ENCODE data around the gene RGL2. TPM values are rescaled to one million over a fixed set of nuclear protein-coding genes. Genes with fewer than 3 reads are reported as not detected.

RGL2 gene
- total RNA-seq, 1 donor = 13.0 TPM

DNA sequence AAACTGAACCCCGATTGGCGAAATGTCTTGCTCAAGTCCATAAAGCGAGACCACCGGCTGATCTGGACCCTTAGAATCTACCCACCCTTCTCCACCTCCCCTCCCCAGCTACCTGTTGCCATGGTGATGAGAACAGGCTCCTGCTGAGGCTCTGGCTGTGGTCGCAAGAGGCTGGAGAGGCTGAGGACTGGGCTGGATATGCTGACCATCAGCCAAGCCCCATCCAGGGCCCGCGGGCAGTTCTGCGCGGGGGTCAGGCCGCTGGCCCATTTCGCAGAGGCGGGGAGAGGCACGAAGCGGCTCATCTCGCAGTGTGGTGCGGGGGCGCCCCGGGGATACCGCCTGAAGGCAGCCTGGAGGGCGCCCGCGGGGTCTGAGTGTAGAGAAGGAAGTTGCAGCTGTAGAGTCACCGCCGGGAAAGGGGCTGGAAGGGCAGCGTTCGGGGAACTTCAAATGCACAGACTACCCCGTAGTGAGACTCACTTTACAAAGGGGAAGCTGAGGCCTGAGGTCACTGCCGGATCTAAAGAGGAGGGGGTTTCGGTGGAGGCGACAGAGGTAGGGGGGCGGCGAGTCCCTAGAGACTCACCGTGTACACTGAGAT is 14.5 kb upstream of the RGL2 start:
- peak; percentile 36 for DNase-seq (ENCODE audit: low read depth)
- TF ChIP-seq, protein P1, sequence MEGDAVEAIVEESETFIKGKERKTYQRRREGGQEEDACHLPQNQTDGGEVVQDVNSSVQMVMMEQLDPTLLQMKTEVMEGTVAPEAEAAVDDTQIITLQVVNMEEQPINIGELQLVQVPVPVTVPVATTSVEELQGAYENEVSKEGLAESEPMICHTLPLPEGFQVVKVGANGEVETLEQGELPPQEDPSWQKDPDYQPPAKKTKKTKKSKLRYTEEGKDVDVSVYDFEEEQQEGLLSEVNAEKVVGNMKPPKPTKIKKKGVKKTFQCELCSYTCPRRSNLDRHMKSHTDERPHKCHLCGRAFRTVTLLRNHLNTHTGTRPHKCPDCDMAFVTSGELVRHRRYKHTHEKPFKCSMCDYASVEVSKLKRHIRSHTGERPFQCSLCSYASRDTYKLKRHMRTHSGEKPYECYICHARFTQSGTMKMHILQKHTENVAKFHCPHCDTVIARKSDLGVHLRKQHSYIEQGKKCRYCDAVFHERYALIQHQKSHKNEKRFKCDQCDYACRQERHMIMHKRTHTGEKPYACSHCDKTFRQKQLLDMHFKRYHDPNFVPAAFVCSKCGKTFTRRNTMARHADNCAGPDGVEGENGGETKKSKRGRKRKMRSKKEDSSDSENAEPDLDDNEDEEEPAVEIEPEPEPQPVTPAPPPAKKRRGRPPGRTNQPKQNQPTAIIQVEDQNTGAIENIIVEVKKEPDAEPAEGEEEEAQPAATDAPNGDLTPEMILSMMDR (IDR thresholded peaks at IDR 0.05; ENCODE audit: insufficient read depth, low read depth, low read length) = no peak

DNA sequence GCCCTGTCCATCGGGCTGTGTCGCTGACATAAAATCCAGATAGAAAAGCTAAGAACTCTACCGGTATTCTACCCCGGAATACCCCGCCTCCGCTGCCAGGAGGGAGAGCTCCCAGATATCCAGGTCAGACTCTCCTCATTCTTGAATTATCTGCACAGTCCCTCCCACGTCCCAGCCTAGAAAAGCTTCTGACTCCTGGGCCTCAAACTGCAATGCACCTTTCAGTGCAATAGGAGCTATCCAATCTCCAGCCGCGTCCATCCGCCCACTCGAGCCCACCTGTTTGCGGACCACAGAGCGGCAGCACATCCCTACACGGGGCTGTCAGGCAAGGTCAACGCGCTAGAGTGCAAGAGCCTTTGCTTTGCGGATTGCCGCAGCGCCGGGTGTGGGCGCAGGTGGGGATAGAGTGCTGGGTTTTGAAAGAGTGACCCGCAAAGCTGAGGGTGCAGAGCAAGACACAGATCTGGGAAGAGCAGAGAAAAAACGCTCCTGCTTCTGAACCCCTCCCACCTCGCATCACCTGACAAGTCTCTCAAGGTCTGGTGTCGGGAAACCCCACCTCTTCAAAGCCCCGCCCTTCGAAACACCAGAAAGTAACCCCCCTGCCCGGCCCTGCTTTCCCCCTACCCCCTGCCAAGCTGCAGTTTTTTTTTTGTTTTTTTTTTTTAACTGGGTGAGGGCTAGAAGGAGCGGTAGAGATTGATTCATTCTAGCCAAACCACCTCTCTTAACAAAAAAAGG is 13.8 kb upstream of the RGL2 start:
- DNase-seq (ENCODE audit: low read depth) = peak; percentile 75
- peak overlapping the region; percentile 75 for H3K4me3 ChIP-seq (ENCODE audit: low read depth, low read length)
- TF ChIP-seq, protein P1 (IDR thresholded peaks at IDR 0.05; ENCODE audit: insufficient read depth, low read depth, low read length) = no peak

More for the DNA sequence above, 14.5 kb upstream of the RGL2 start:
- peak overlapping the region; percentile 75 for H3K4me3 ChIP-seq (ENCODE audit: low read depth, low read length)

DNA sequence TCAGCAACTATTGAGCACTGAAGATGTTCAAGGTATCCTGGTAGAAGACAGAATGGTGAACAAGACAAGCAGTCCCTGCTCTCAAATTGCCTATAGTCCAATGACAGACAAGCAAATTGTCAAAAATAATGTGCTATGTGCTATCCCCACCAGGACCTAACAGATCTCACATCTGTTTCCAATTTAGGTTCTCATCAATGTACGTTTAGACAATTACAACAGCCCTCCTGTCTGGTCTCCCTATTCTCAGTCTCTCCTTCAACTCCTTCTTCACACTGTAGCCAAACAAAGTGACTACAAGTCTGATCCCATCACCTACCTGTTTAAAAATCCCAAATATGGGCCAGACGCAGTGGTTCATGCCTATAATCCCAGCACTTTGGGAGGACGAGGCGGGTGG is 7.6 kb upstream of the RGL2 start:
- TF ChIP-seq, protein P1 (IDR thresholded peaks at IDR 0.05; ENCODE audit: insufficient read depth, low read depth, low read length) = no peak
- no peak overlapping the region for H3K4me3 ChIP-seq (ENCODE audit: low read depth, low read length)
- DNase-seq (ENCODE audit: low read depth) = no peak

DNA sequence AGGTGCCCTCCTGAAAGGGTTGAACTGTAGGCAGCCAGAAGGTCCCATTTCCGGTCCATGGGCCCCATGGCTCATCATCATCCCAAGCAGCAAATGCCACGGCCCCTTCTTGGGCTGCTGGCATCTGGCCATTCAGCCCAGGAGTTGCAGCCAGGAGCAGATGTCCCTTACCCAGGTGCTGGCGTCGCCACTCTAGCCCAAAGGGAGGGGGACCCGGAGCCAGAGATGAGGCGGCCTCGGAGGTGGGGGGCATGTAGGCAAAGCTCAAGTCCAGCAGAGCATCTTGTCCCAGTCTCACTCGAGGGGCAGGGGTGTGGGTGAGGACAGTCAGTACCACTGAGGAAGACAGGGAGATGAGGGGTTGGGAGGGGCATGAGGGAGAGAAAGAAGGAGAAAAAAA is 6.3 kb upstream of the RGL2 start:
- TF ChIP-seq, protein P1 (IDR thresholded peaks at IDR 0.05; ENCODE audit: insufficient read depth, low read depth, low read length) = no peak
- no peak for DNase-seq (ENCODE audit: low read depth)
- H3K4me3 ChIP-seq (ENCODE audit: low read depth, low read length) = no peak overlapping the region

DNA sequence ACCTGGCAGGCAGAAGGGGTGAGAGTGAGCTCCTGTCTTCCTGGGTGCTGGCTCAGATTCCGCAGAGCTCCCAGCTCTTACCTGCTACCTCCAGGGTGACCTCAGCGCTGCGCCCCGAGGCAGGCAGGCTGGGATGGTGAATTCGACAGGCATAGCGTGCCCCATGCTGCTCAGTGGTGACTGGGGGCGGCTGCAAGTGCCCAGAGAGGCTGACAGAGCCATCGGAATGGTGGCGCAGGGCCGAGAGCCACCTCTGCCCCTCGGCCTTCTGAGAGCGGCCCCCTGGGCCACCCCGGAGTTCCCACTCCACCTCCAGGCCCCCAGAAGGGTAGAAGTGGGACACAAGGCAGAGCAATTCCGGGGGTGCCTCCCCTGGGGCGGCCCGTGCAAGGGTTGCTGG is 5.5 kb upstream of the RGL2 start:
- H3K4me3 ChIP-seq (ENCODE audit: low read depth, low read length) = no peak overlapping the region
- TF ChIP-seq, protein P1 (IDR thresholded peaks at IDR 0.05; ENCODE audit: insufficient read depth, low read depth, low read length) = no peak
- no peak for DNase-seq (ENCODE audit: low read depth)

DNA sequence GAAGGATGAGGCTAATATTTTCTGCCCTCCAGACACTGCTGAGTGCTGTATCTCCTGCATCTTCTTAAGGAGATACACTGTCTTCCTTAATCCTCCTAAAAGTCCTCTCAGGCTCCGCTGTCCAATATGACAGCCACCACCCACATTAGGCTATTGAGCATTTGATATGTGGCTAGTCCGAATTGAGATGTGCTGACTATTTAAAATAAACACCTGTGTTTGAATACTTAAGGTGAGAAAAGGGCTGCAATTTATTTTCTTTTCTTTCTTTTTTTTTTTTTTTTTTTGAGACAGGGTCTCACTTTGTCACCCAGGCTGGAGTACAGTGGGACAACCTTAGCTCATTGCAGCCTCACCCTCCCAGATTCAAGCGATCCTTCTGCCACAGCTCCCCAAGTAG is 3.1 kb upstream of the RGL2 start:
- no peak overlapping the region for H3K4me3 ChIP-seq (ENCODE audit: low read depth, low read length)
- DNase-seq (ENCODE audit: low read depth) = no peak
- TF ChIP-seq, protein P1 (IDR thresholded peaks at IDR 0.05; ENCODE audit: insufficient read depth, low read depth, low read length) = no peak

Measured in fibroblast of villous mesenchyme (primary cell).